Liver (tissue), 9 donors: ENCODE measurements around the gene KIAA0753. TPM values are rescaled to one million over a fixed set of nuclear protein-coding genes. Genes with fewer than 3 reads are reported as not detected.
A peak's percentile ranks its signal among the peaks of the same experiment; 100 is the strongest.

ENCODE experiments used
- DNase-seq: peaks from one replicate; pipeline ENCODE4 v3.0.0-alpha.2; 2017; ENCODE audit warnings: low spot score
- H3K27ac ChIP-seq, 2 donors: one replicate each; pipeline ENCODE4 v1.7.0; 2013; ENCODE audit warnings: inconsistent platforms in 2 of 2, low read length in 2 of 2, control low read depth in 1 of 2, low read depth in 1 of 2, mild to moderate bottlenecking in 1 of 2
- H3K27me3 ChIP-seq, 4 donors: one replicate each; pipeline versions ENCODE4 v1.6.1 to v1.7.0; 2013; ENCODE audit warnings: low read length in 3 of 4, inconsistent platforms in 1 of 4, mild to moderate bottlenecking in 1 of 4, moderate library complexity in 1 of 4; ENCODE audit not compliant: control insufficient read depth in 4 of 4, insufficient read depth in 4 of 4
- H3K36me3 ChIP-seq, 4 donors: one replicate each; pipeline versions ENCODE4 v1.6.1 to v1.7.0; 2013; ENCODE audit warnings: low read length in 3 of 4, mild to moderate bottlenecking in 3 of 4, low read depth in 1 of 4, moderate library complexity in 1 of 4; ENCODE audit not compliant: control insufficient read depth in 4 of 4, insufficient read depth in 3 of 4
- H3K4me1 ChIP-seq, 4 donors: one replicate each; pipeline versions ENCODE4 v1.6.1 to v1.7.0; 2013; ENCODE audit warnings: low read length in 3 of 4, mild to moderate bottlenecking in 3 of 4, moderate library complexity in 1 of 4; ENCODE audit not compliant: control insufficient read depth in 4 of 4, insufficient read depth in 4 of 4
- H3K4me3 ChIP-seq, 3 donors: one replicate each; pipeline versions ENCODE4 v1.6.1 to v1.7.0; 2013; ENCODE audit warnings: low read length in 3 of 3, control low read depth in 1 of 3, low read depth in 1 of 3, mild to moderate bottlenecking in 1 of 3
- H3K9ac ChIP-seq, 2 donors: one replicate each; pipeline ENCODE4 v1.7.0; 2013; ENCODE audit warnings: low read length in 2 of 2, mild to moderate bottlenecking in 2 of 2, moderate library complexity in 2 of 2, control low read depth in 1 of 2, low read depth in 1 of 2
- H3K9me3 ChIP-seq, 4 donors: one replicate each; pipeline versions ENCODE4 v1.6.1 to v1.7.0; 2013; ENCODE audit warnings: low read length in 3 of 4; ENCODE audit not compliant: control insufficient read depth in 4 of 4
- ATF3 ChIP-seq: IDR thresholded peaks from 2 replicates; pipeline ENCODE4 v1.6.1; 2016; ENCODE audit warnings: antibody characterized with exemption
- CTCF ChIP-seq: fragments of 150-350 bp; IDR thresholded peaks from 2 replicates; pipeline ENCODE4 v1.5.1; 2017; ENCODE audit warnings: improper control_type of control experiment, low read depth, low read length; ENCODE audit not compliant: missing input control
- EGR1 ChIP-seq, 2 donors: IDR thresholded peaks; 2 replicates each; pipeline ENCODE4 v1.6.1; 2016 to 2018; ENCODE audit warnings: antibody characterized with exemption in 2 of 2, low read depth in 2 of 2
- FOXA1 ChIP-seq: IDR thresholded peaks from 2 replicates; pipeline ENCODE4 v1.6.1; 2016; ENCODE audit warnings: antibody characterized with exemption
- FOXA2 ChIP-seq: IDR thresholded peaks from 2 replicates; pipeline ENCODE4 v1.6.1; 2016; ENCODE audit warnings: antibody characterized with exemption
- HNF4A ChIP-seq, 2 donors: conservative IDR thresholded peaks; 2 replicates each; pipeline ENCODE4 v1.6.1; 2016; ENCODE audit warnings: antibody characterized with exemption in 2 of 2, mild to moderate bottlenecking in 2 of 2
- HNF4G ChIP-seq: IDR thresholded peaks from 2 replicates; pipeline ENCODE4 v1.6.1; 2016; ENCODE audit warnings: antibody characterized with exemption
- JUND ChIP-seq, 2 donors: IDR thresholded peaks; 2 replicates each; pipeline ENCODE4 v1.6.1; 2016; ENCODE audit warnings: antibody characterized with exemption in 2 of 2
- MAX ChIP-seq: IDR thresholded peaks from 2 replicates; pipeline ENCODE4 v1.6.1; 2016; ENCODE audit warnings: antibody characterized with exemption
- NR2F2 ChIP-seq: IDR thresholded peaks from 2 replicates; pipeline ENCODE4 v1.6.1; 2016; ENCODE audit warnings: antibody characterized with exemption
- RAD21 ChIP-seq, 2 donors: IDR thresholded peaks; 2 replicates each; pipeline ENCODE4 v1.6.1; 2016; ENCODE audit warnings: antibody characterized with exemption in 2 of 2, mild to moderate bottlenecking in 2 of 2
- RXRA ChIP-seq, 2 donors: IDR thresholded peaks; 2 replicates each; pipeline ENCODE4 v1.6.1; 2017 to 2018; ENCODE audit warnings: antibody characterized with exemption in 2 of 2, mild to moderate bottlenecking in 1 of 2
- SP1 ChIP-seq: IDR thresholded peaks from 2 replicates; pipeline ENCODE4 v1.6.1; 2018; ENCODE audit warnings: antibody characterized with exemption, mild to moderate bottlenecking
- YY1 ChIP-seq: IDR thresholded peaks from 2 replicates; pipeline ENCODE4 v1.6.1; 2016; ENCODE audit warnings: antibody characterized with exemption, mild to moderate bottlenecking
- ZBTB33 ChIP-seq: IDR thresholded peaks from 2 replicates; pipeline ENCODE4 v1.6.1; 2016; ENCODE audit warnings: antibody characterized with exemption
- WGBS: extraction: QIAGEN DNeasy Blood & Tissue Kit; methylation state at CpG from one replicate; pipeline ENCODE4 v1.1.7; 2013; 5-methylcytosine and 5-hydroxymethylcytosine counted together
- polyA plus RNA-seq, 2 donors: library from polyadenylated mRNA; stranded (reverse) in 1 of 2; unstranded in 1 of 2; fragments of 200-250 nt in 1 of 2; fragments of >200 nt in 1 of 2; fragmentation: Nextera tagmentation in 1 of 2; extraction: Ambion mirVana in 1 of 2; gene quantifications; one replicate each; pipeline versions ENCODE4 v1.2.1 to v1.2.3, GENCODE V29; 2013 to 2015
- total RNA-seq, 2 donors: library from RNA; depleted of rRNA; stranded (reverse); fragments of >200 nt; gene quantifications; one replicate each; pipeline ENCODE4 v1.2.3, GENCODE V29; 2014
- donor health status: healthy.
- donor health status: healthy.
- donor health status: healthy.
- donor health status: healthy.
- donor health status: healthy.

KIAA0753 gene
- total and polyA plus RNA-seq, 4 donors, result 2.0 to 5.9 (median 3.0) TPM

GRCh38 chr17:6683730-6684459 is 43.4 kb upstream of the KIAA0753 start:
- peak overlapping the region in 1 of 2 donors; percentile 4 for H3K27ac ChIP-seq
- H3K4me3 ChIP-seq, result no peak overlapping the region
- H3K4me1 ChIP-seq, result peaks cover 4 to 51% (median 37%) of the 10 kb centered on the region in 4 donors
- H3K9ac ChIP-seq, result no peak overlapping the region
- no peaks in the 10 kb centered on the region for H3K27me3 ChIP-seq
- H3K36me3 ChIP-seq, result peaks cover 1 to 9% (median 5%) of the 10 kb centered on the region in 4 donors
- no peaks in the 10 kb centered on the region for H3K9me3 ChIP-seq
- no peak for DNase-seq
- TF ChIP-seq EGR1 (IDR thresholded peaks at IDR 0.05; ENCODE audit: low read depth in 2 of 2), result peak in 1 of 2 donors; percentile 8
- no peak for TF ChIP-seq RXRA (IDR thresholded peaks at IDR 0.05)
- no peak for TF ChIP-seq MAX
- TF ChIP-seq SP1, result no peak
- TF ChIP-seq HNF4G, result no peak
- no peak for TF ChIP-seq ZBTB33
- TF ChIP-seq YY1, result no peak
- no peak for TF ChIP-seq NR2F2
- TF ChIP-seq CTCF, result no peak
- WGBS, result 54% methylated on average over 3 of the region's 3 CpGs

- no peak for DNase-seq
- 45% methylated on average over 3 of the region's 3 CpGs for WGBS
- Histone ChIP-seq H3K36me3 (peaks cover 1 to 7% (median 5%) of the 10 kb centered on the region in 4 donors), H3K27me3 (no peaks in the 10 kb centered on the region), H3K4me1 (peaks cover 4 to 51% (median 37%) of the 10 kb centered on the region in 4 donors), H3K4me3 (no peak overlapping the region), H3K9ac (no peak overlapping the region), H3K9me3 (no peaks in the 10 kb centered on the region), H3K27ac (peak overlapping the region in 1 of 2 donors; percentile 4)
- TF ChIP-seq HNF4A (conservative IDR thresholded peaks at IDR 0.05) (peak; percentile 39 to 52), RAD21 (IDR thresholded peaks at IDR 0.05) (no peak), JUND (IDR thresholded peaks at IDR 0.05) (peak in 1 of 2 donors; percentile 11), CTCF (no peak), FOXA2 (no peak), FOXA1 (no peak), RXRA (IDR thresholded peaks at IDR 0.05) (peak in 1 of 2 donors; percentile 30), HNF4G (no peak), SP1 (peak; percentile 6), ATF3 (peak; percentile 27)
These were observed 42.7 kb upstream of the KIAA0753 start for GRCh38 chr17:6683081-6683684.
